Gastrocnemius medialis (tissue), 4 donors: ENCODE measurements around the gene ARHGAP26. TPM values are rescaled to one million over a fixed set of nuclear protein-coding genes. Genes with fewer than 3 reads are reported as not detected.

Source experiments
- ATAC-seq, 2 donors: fragments of 150-250 bp; one replicate each; pipeline ENCODE4 v1.9.1; 2016
- DNase-seq, 2 donors: peaks; one replicate each; pipeline ENCODE4 v3.0.0-alpha.2; 2019
- H3K27ac ChIP-seq, 4 donors: fragments of 200-600 bp; sonication (generic); 1 replicate in 1 of 4; 2 replicates in 3 of 4; pipeline ENCODE4 v1.5.1; 2016 to 2018; ENCODE audit warnings: mild to moderate bottlenecking in 2 of 4, moderate library complexity in 1 of 4
- H3K27me3 ChIP-seq, 3 donors: fragments of 200-600 bp; sonication (generic) in 2 of 3; 1 replicate in 1 of 3; 2 replicates in 2 of 3; pipeline versions ENCODE4 v1.5.1 to v1.6.0; 2016 to 2019; ENCODE audit warnings: mild to moderate bottlenecking in 1 of 3, moderate library complexity in 1 of 3
- H3K36me3 ChIP-seq, 2 donors: fragments of 200-600 bp; sonication (generic) in 1 of 2; one replicate each; pipeline ENCODE4 v1.5.1; 2017 to 2018
- H3K4me1 ChIP-seq, 2 donors: fragments of 200-600 bp; sonication (generic) in 1 of 2; one replicate each; pipeline ENCODE4 v1.5.1; 2016 to 2017; ENCODE audit warnings: mild to moderate bottlenecking in 2 of 2
- H3K4me3 ChIP-seq, 4 donors: fragments of 200-600 bp; sonication (generic) in 3 of 4; 1 replicate in 1 of 4; 2 replicates in 3 of 4; pipeline ENCODE4 v1.5.1; 2016 to 2019; ENCODE audit warnings: mild to moderate bottlenecking in 2 of 4
- H3K9me3 ChIP-seq, 3 donors: fragments of 200-600 bp; sonication (generic) in 2 of 3; 1 replicate in 1 of 3; 2 replicates in 2 of 3; pipeline ENCODE4 v1.5.1; 2016 to 2019
- POLR2A ChIP-seq, 2 donors: fragments of 450-650 bp; IDR thresholded peaks; one replicate each; pipeline ENCODE4 v1.6.1; 2017; ENCODE audit warnings: antibody characterized with exemption in 2 of 2, mild to moderate bottlenecking in 2 of 2, moderate library complexity in 2 of 2
- in situ Hi-C, 4 donors: fragments of 200-750 bp; cut with MboI; loops; one replicate each; pipeline versions ENCODE4 v1.15.0 to v1.8.0; 2017; ENCODE audit warnings: low sequenced_read_pairs in 4 of 4
- intact Hi-C: fragments of 100-400 bp; cut with DNase I; formaldehyde crosslinking; loops from one replicate; pipeline ENCODE4 v1.15.1; 2023; ENCODE audit warnings: low total_unique reads
- total RNA-seq, 4 donors: library from RNA; depleted of rRNA; stranded (reverse); fragments of >200 nt; gene quantifications; one replicate each; pipeline versions ENCODE4 v1.1.0 to v1.2.3, GENCODE V29; 2016
- TF ChIP-seq, protein P1 (sequence below), 5 experiments: fragments of 450-650 bp in 3 of 5; fragments of 200-600 bp in 2 of 5; sonication (generic) in 2 of 5; IDR thresholded peaks in 4 of 5; conservative IDR thresholded peaks in 1 of 5; 1 replicate in 4 of 5; 2 replicates in 1 of 5; pipeline ENCODE4 v1.5.1; 2016 to 2019; ENCODE audit warnings: antibody characterized with exemption in 5 of 5, mild to moderate bottlenecking in 3 of 5, moderate library complexity in 3 of 5

ARHGAP26 gene
- total RNA-seq, 4 donors from 2014 or later, result 9.1 to 22.4 (median 13.4) TPM

GRCh38 chr5:142906863-142907671 is 136.9 kb downstream of the ARHGAP26 start:
- no peaks in the 10 kb centered on the region for H3K9me3 ChIP-seq
- DNase-seq (peak; percentile 33 to 41), ATAC-seq (peak; percentile 78 to 90)
- in situ Hi-C loops (loop anchor here in 1 of 4 donors (25.0 kb wide), 1 partner anchor 1255 kb away; the partner anchor contains the start of genes KCTD16 and YIPF5), intact Hi-C loops (no loop called here)
- no peaks in the 10 kb centered on the region for H3K27me3 ChIP-seq
- TF ChIP-seq, protein P1, sequence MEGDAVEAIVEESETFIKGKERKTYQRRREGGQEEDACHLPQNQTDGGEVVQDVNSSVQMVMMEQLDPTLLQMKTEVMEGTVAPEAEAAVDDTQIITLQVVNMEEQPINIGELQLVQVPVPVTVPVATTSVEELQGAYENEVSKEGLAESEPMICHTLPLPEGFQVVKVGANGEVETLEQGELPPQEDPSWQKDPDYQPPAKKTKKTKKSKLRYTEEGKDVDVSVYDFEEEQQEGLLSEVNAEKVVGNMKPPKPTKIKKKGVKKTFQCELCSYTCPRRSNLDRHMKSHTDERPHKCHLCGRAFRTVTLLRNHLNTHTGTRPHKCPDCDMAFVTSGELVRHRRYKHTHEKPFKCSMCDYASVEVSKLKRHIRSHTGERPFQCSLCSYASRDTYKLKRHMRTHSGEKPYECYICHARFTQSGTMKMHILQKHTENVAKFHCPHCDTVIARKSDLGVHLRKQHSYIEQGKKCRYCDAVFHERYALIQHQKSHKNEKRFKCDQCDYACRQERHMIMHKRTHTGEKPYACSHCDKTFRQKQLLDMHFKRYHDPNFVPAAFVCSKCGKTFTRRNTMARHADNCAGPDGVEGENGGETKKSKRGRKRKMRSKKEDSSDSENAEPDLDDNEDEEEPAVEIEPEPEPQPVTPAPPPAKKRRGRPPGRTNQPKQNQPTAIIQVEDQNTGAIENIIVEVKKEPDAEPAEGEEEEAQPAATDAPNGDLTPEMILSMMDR (IDR thresholded peaks at IDR 0.05 in 4 of 5, conservative IDR thresholded peaks at IDR 0.05 in 1 of 5), result no peak
- peaks cover 0 to 23% of the 10 kb centered on the region in 2 donors for H3K36me3 ChIP-seq
- H3K4me1 ChIP-seq, result peaks cover 7 to 15% of the 10 kb centered on the region in 2 donors
- peak overlapping the region; percentile 4 to 42 (median 20) for H3K27ac ChIP-seq
- no peak overlapping the region for H3K4me3 ChIP-seq

DNA sequence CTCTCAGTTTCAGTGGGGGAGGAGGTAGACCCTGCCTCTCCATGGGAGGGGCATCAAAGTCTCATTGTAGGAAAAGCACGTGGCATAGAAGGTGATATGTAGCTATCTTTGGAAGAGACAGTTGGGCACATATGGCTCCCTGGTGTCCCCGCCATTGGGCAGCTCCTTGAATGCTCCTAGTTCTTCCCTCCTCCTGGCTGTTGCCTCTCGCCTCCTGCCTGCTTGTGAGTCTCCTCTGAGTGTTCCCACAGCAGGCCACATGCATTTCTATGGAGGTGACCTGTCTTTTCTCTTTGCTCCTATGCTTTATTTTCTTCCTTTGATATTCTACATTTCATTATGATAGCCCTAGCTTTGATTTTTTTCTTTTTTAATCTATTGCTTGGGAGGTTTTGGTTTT is 138.5 kb downstream of the ARHGAP26 start:
- DNase-seq (no peak), ATAC-seq (no peak)
- Histone ChIP-seq H3K4me1 (peaks cover 7 to 15% of the 10 kb centered on the region in 2 donors), H3K36me3 (peaks cover 0 to 22% of the 10 kb centered on the region in 2 donors), H3K9me3 (no peaks in the 10 kb centered on the region), H3K27me3 (no peaks in the 10 kb centered on the region), H3K4me3 (no peak overlapping the region), H3K27ac (peak overlapping the region in 3 of 4 donors; percentile 13 to 36 (median 18))
- in situ Hi-C loops, result loop anchor here in 1 of 4 donors (25.0 kb wide), 1 partner anchor 1254 kb away; the partner anchor contains the start of genes KCTD16 and YIPF5
- TF ChIP-seq, protein P1 (IDR thresholded peaks at IDR 0.05 in 4 of 5, conservative IDR thresholded peaks at IDR 0.05 in 1 of 5), result no peak
- no peak for TF ChIP-seq POLR2A (IDR thresholded peaks at IDR 0.05)
- intact Hi-C loops, result no loop called here

- no peak overlapping the region for H3K4me3 ChIP-seq
- no peak for DNase-seq
These were observed 140.0 kb downstream of the ARHGAP26 start for GRCh38 chr5:142910128-142910527.

GRCh38 chr5:142911170-142911569 is 141.0 kb downstream of the ARHGAP26 start:
- in situ Hi-C loops, result loop anchor here in 3 of 4 donors (10.0 to 25.0 kb wide), 3 partner anchors 914 to 1251 kb away; partner anchors contain the start of genes KCTD16 (in 1 of the 3) and YIPF5 (in 1 of the 3)
- Histone ChIP-seq H3K4me1 (peaks cover 7 to 14% of the 10 kb centered on the region in 2 donors), H3K9me3 (no peaks in the 10 kb centered on the region), H3K27me3 (no peaks in the 10 kb centered on the region), H3K27ac (no peak overlapping the region), H3K4me3 (no peak overlapping the region), H3K36me3 (no peaks in the 10 kb centered on the region)
- TF ChIP-seq, protein P1 (IDR thresholded peaks at IDR 0.05 in 4 of 5, conservative IDR thresholded peaks at IDR 0.05 in 1 of 5), result no peak
- no peak for TF ChIP-seq POLR2A (IDR thresholded peaks at IDR 0.05)
- ATAC-seq (no peak), DNase-seq (no peak)
- intact Hi-C loops, result no loop called here

More at GRCh38 chr5:142910128-142910527, 140.0 kb downstream of the ARHGAP26 start:
- TF ChIP-seq POLR2A (IDR thresholded peaks at IDR 0.05), result no peak
- TF ChIP-seq, protein P1 (IDR thresholded peaks at IDR 0.05 in 4 of 5, conservative IDR thresholded peaks at IDR 0.05 in 1 of 5), result no peak
- no peaks in the 10 kb centered on the region for H3K27me3 ChIP-seq
- no peak for ATAC-seq
- H3K36me3 ChIP-seq, result peaks cover 0 to 8% of the 10 kb centered on the region in 2 donors
- intact Hi-C loops (no loop called here), in situ Hi-C loops (loop anchor here in 3 of 4 donors (10.0 to 25.0 kb wide), 3 partner anchors 915 to 1252 kb away; partner anchors contain the start of genes KCTD16 (in 1 of the 3) and YIPF5 (in 1 of the 3))
- peaks cover 7 to 15% of the 10 kb centered on the region in 2 donors for H3K4me1 ChIP-seq
- peak overlapping the region in 1 of 4 donors; percentile 26 for H3K27ac ChIP-seq
- H3K9me3 ChIP-seq, result no peaks in the 10 kb centered on the region
